OCI-LY7 (cell line): ENCODE results near the gene CGNL1.

Experiments used
- EZH2phosphoT487 ChIP-seq: fragments of 200-600 bp; sonication (generic); IDR thresholded peaks from 2 replicates; pipeline ENCODE4 v1.6.1; 2018; ENCODE audit warnings: low read depth, borderline replicate concordance, mild to moderate bottlenecking, mixed run types, antibody characterized with exemption, low read length, moderate library complexity, mixed read lengths
- TF ChIP-seq, protein P1 (sequence below): fragments of 200-600 bp; sonication (generic); conservative IDR thresholded peaks from 2 replicates; pipeline ENCODE4 v1.5.1; 2014; ENCODE audit warnings: mild to moderate bottlenecking, antibody characterized with exemption, low read length, moderate library complexity, mixed read lengths

DNA sequence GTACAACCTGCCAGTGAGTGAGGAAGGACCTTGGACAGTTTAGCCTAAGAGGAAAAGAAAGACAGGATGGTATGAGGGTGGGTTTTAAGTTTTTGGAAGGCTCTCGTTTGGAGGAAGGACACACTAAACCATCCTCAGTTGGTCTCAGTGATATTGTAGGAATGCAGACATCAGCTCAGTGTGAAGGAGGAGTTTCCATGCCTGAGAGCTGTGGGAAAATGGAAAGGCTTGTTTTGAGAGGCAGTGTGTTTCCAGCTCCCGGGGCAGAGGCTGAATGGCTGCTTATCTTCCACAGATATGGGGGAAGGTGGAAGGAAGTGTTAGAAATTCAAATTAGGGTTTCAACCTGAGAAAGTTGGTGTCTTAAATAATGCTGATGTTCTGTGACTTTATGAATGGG, 125.8 kb downstream of the CGNL1 start:
- TF ChIP-seq, protein P1, sequence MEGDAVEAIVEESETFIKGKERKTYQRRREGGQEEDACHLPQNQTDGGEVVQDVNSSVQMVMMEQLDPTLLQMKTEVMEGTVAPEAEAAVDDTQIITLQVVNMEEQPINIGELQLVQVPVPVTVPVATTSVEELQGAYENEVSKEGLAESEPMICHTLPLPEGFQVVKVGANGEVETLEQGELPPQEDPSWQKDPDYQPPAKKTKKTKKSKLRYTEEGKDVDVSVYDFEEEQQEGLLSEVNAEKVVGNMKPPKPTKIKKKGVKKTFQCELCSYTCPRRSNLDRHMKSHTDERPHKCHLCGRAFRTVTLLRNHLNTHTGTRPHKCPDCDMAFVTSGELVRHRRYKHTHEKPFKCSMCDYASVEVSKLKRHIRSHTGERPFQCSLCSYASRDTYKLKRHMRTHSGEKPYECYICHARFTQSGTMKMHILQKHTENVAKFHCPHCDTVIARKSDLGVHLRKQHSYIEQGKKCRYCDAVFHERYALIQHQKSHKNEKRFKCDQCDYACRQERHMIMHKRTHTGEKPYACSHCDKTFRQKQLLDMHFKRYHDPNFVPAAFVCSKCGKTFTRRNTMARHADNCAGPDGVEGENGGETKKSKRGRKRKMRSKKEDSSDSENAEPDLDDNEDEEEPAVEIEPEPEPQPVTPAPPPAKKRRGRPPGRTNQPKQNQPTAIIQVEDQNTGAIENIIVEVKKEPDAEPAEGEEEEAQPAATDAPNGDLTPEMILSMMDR = no peak
- TF ChIP-seq EZH2phosphoT487 = no peak
